Measurements from ENCODE around the gene SS18.

SS18 gene

DNA sequence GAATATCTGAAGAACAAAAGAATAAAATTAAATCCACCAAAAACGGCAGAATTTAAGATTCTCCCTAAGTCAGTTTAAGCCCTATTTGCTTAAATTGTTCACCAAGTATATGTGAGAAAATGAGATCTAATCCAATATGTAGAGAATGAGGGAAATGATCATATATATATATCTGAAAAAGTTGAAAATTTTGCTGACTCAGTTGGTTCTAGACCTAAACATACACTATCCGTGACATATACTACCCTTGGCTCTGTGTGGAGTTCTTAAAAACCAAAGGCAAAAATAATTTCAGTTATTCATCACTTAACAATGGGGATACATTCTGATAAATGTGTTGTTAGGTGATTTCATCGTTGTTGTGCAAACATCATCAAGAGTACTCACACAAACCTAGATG lies 7.3 kb downstream of the SS18 start:
- no peak overlapping the region for H3K27ac ChIP-seq
- TF ChIP-seq, protein P1, sequence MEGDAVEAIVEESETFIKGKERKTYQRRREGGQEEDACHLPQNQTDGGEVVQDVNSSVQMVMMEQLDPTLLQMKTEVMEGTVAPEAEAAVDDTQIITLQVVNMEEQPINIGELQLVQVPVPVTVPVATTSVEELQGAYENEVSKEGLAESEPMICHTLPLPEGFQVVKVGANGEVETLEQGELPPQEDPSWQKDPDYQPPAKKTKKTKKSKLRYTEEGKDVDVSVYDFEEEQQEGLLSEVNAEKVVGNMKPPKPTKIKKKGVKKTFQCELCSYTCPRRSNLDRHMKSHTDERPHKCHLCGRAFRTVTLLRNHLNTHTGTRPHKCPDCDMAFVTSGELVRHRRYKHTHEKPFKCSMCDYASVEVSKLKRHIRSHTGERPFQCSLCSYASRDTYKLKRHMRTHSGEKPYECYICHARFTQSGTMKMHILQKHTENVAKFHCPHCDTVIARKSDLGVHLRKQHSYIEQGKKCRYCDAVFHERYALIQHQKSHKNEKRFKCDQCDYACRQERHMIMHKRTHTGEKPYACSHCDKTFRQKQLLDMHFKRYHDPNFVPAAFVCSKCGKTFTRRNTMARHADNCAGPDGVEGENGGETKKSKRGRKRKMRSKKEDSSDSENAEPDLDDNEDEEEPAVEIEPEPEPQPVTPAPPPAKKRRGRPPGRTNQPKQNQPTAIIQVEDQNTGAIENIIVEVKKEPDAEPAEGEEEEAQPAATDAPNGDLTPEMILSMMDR (IDR thresholded peaks at IDR 0.05) = no peak
- no peaks in the 10 kb centered on the region for H3K4me1 ChIP-seq (ENCODE audit: control insufficient read depth in 1 of 2, insufficient read depth in 1 of 2, low read depth in 1 of 2, low read length in 1 of 2)
- peaks cover 10% of the 10 kb centered on the region for H3K36me3 ChIP-seq
- no peaks in the 10 kb centered on the region for H3K27me3 ChIP-seq
- no peaks in the 10 kb centered on the region for H3K9me3 ChIP-seq
- H3K4me3 ChIP-seq (ENCODE audit: low read depth in 1 of 2, low read length in 1 of 2) = no peak overlapping the region

DNA sequence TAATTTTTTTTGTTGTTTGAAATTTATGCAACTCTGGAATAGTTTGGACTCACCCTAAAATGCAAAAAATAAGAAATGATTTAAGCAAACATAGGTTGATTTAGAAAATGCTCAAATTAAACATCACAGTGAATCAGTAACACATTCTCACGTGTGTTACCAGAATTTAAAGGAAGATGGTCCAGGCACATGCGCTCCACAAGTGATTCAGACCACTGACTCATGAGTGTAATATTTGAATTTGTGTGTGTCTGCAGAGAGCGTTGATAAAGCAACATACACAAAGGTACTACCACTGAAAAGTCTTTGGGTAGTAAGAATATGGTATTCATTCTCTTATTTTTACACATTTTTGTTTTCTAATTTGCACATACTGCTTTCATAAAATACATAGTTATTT lies 7.9 kb downstream of the SS18 start:
- H3K27me3 ChIP-seq = no peaks in the 10 kb centered on the region
- H3K4me3 ChIP-seq (ENCODE audit: low read depth in 1 of 2, low read length in 1 of 2) = no peak overlapping the region
- no peaks in the 10 kb centered on the region for H3K4me1 ChIP-seq (ENCODE audit: control insufficient read depth in 1 of 2, insufficient read depth in 1 of 2, low read depth in 1 of 2, low read length in 1 of 2)
- TF ChIP-seq, protein P1 (IDR thresholded peaks at IDR 0.05) = no peak
- H3K9me3 ChIP-seq = no peaks in the 10 kb centered on the region
- no peak overlapping the region for H3K27ac ChIP-seq
- H3K36me3 ChIP-seq = peaks cover 10% of the 10 kb centered on the region

DNA sequence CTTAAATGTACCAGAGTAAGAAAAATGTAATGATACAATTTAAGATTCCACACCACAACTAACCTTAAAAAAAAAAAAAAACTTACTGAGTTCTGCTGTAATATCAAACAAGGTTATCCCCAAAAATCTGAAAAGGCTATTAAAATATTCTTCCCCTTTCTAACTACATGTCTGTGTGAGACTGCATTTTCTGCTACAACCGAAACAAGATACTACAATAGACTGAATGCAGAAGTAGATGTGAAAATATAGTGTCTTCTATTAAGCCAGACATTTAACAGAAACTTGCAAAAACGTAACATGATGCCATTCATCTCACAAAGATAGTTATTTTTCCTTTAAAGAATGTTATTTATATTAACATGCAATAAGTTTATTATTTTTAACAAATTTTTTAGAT lies 16.2 kb downstream of the SS18 start:
- Histone ChIP-seq H3K27ac (no peak overlapping the region), H3K36me3 (peaks cover 23% of the 10 kb centered on the region), H3K9me3 (no peaks in the 10 kb centered on the region), H3K4me1 (ENCODE audit: control insufficient read depth in 1 of 2, insufficient read depth in 1 of 2, low read depth in 1 of 2, low read length in 1 of 2) (no peaks in the 10 kb centered on the region), H3K4me3 (ENCODE audit: low read depth in 1 of 2, low read length in 1 of 2) (no peak overlapping the region), H3K27me3 (no peaks in the 10 kb centered on the region)
- TF ChIP-seq, protein P1 (IDR thresholded peaks at IDR 0.05) = no peak

DNA sequence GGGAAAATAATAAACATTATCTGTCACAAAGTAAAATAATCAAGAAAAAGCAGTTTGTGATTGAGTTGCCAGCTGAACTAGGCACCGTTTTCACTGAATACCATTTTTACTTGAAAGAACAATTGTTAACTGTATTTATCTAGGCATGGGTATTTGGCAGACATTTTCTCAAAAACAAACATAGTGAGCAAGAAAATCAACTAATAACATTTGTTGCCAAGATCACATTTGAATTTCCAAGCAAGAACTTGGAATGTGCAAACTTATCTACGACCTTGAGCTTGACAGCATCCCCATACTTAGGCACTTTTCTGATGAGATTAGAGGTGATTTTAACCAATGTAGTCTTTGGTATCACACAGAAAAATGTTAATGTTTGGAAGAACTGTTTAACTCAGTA lies 16.7 kb downstream of the SS18 start:
- Histone ChIP-seq H3K27ac (no peak overlapping the region), H3K36me3 (peaks cover 23% of the 10 kb centered on the region), H3K4me3 (ENCODE audit: low read depth in 1 of 2, low read length in 1 of 2) (no peak overlapping the region), H3K27me3 (no peaks in the 10 kb centered on the region), H3K9me3 (no peaks in the 10 kb centered on the region), H3K4me1 (ENCODE audit: control insufficient read depth in 1 of 2, insufficient read depth in 1 of 2, low read depth in 1 of 2, low read length in 1 of 2) (no peaks in the 10 kb centered on the region)
- TF ChIP-seq, protein P1 (IDR thresholded peaks at IDR 0.05) = no peak

DNA sequence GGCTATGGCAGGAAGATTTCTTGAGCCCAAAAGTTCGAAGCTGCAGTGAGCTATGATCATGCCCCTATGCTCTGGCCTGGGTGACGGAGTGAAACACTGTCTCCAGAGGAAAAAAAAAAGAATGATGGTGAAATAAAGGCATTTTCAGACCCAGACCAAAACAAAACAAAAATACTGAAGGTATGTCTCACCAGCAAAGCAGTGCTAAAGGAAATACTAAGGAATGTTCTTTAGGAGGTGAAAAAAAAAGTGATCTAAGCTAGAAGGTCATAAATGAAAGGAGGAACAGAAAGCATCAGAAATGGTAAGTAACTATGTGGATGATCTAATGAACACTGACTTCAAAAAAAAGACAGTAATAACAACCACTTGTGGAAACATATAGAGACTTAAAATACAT lies 18.7 kb downstream of the SS18 start:
- peaks cover 32% of the 10 kb centered on the region for H3K36me3 ChIP-seq
- no peaks in the 10 kb centered on the region for H3K27me3 ChIP-seq
- no peak overlapping the region for H3K27ac ChIP-seq
- TF ChIP-seq, protein P1 (IDR thresholded peaks at IDR 0.05) = no peak
- no peaks in the 10 kb centered on the region for H3K9me3 ChIP-seq
- no peaks in the 10 kb centered on the region for H3K4me1 ChIP-seq (ENCODE audit: control insufficient read depth in 1 of 2, insufficient read depth in 1 of 2, low read depth in 1 of 2, low read length in 1 of 2)
- H3K4me3 ChIP-seq (ENCODE audit: low read depth in 1 of 2, low read length in 1 of 2) = no peak overlapping the region

DNA sequence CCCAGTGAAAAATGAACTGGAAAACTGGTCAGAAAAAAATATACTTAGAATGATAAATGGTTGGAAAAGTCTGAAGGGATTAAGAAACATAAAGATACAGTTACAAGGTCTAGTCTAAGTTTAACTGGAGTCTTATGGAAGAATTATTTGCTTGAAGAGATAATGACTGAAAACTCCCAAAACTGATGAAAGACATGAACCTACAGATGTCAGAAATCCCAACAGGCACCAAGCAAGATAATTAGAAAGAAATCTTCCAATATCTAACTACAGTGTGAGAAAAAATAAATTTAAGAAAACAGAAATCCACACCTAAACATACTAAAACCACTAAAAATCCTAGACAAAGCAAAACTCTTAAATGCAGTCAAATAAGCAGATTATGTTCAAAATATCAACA lies 19.4 kb downstream of the SS18 start:
- H3K4me3 ChIP-seq (ENCODE audit: low read depth in 1 of 2, low read length in 1 of 2) = no peak overlapping the region
- no peaks in the 10 kb centered on the region for H3K4me1 ChIP-seq (ENCODE audit: control insufficient read depth in 1 of 2, insufficient read depth in 1 of 2, low read depth in 1 of 2, low read length in 1 of 2)
- H3K9me3 ChIP-seq = no peaks in the 10 kb centered on the region
- H3K27ac ChIP-seq = no peak overlapping the region
- no peaks in the 10 kb centered on the region for H3K27me3 ChIP-seq
- peaks cover 32% of the 10 kb centered on the region for H3K36me3 ChIP-seq
- TF ChIP-seq, protein P1 (IDR thresholded peaks at IDR 0.05) = no peak

Measured in neutrophil (primary cell).